HEK293T (cell line): ENCODE results near the gene LZTR1.
"Not testable (repeated sequence)": the region's sequence is repeated elsewhere in the genome, so short reads cannot be mapped to it uniquely, and the experiment has no call there.

Source experiments
- CTCF ChIA-PET: fragments of 350-600 bp; formaldehyde crosslinking; extraction: SDS; loops from one replicate; lab custom pipeline; 2021; ENCODE audit warnings: antibody characterized with exemption, inconsistent platforms; lab: Yijun Ruan, JAX
- POLR2A ChIA-PET: fragments of 350-600 bp; formaldehyde crosslinking; extraction: SDS; loops from one replicate; lab custom pipeline; 2020; ENCODE audit warnings: antibody characterized with exemption, inconsistent platforms; lab: Yijun Ruan, JAX
- DNase-seq: peaks from one replicate; pipeline ENCODE4 v3.0.0; 2012; ENCODE audit warnings: mixed read lengths; ENCODE audit errors: extremely low spot score
- ARNT ChIP-seq: fragments of 450-650 bp; IDR thresholded peaks from 2 replicates; pipeline ENCODE4 v1.6.1; 2017; ENCODE audit warnings: mild to moderate bottlenecking
- BHLHE40 ChIP-seq: fragments of 450-650 bp; IDR thresholded peaks from 2 replicates; pipeline ENCODE4 v1.6.1; 2016; ENCODE audit warnings: mild to moderate bottlenecking, moderate library complexity, borderline replicate concordance
- CTBP1 ChIP-seq: fragments of 450-650 bp; IDR thresholded peaks from 2 replicates; pipeline ENCODE4 v1.6.1; 2016; ENCODE audit warnings: borderline replicate concordance
- ELF4 ChIP-seq: fragments of 450-650 bp; IDR thresholded peaks from 2 replicates; pipeline ENCODE4 v1.6.1; 2017; ENCODE audit warnings: antibody characterized with exemption
- FOXA1 ChIP-seq: fragments of 450-650 bp; IDR thresholded peaks from 2 replicates; pipeline ENCODE4 v1.6.1; 2016; ENCODE audit warnings: mild to moderate bottlenecking
- FOXK2 ChIP-seq: fragments of 450-650 bp; IDR thresholded peaks from 2 replicates; pipeline ENCODE4 v1.6.1; 2016; ENCODE audit warnings: mild to moderate bottlenecking
- FOXM1 ChIP-seq: fragments of 450-650 bp; IDR thresholded peaks from 2 replicates; pipeline ENCODE4 v1.6.1; 2017; ENCODE audit warnings: mild to moderate bottlenecking, borderline replicate concordance
- HDGF ChIP-seq: fragments of 450-650 bp; IDR thresholded peaks from 2 replicates; pipeline ENCODE4 v1.6.1; 2017; ENCODE audit warnings: antibody characterized with exemption, borderline replicate concordance
- L3MBTL2 ChIP-seq: fragments of 450-650 bp; conservative IDR thresholded peaks from 2 replicates; pipeline ENCODE4 v1.6.1; 2016; ENCODE audit warnings: mild to moderate bottlenecking
- LEF1 ChIP-seq: fragments of 450-650 bp; IDR thresholded peaks from 2 replicates; pipeline ENCODE4 v1.6.1; 2017; ENCODE audit warnings: mild to moderate bottlenecking, borderline replicate concordance
- NFRKB ChIP-seq: fragments of 450-650 bp; IDR thresholded peaks from 2 replicates; pipeline ENCODE4 v1.6.1; 2016; ENCODE audit warnings: mild to moderate bottlenecking, moderate library complexity
- SP1 ChIP-seq: fragments of 450-650 bp; IDR thresholded peaks from 2 replicates; pipeline ENCODE4 v1.6.1; 2017
- SUZ12 ChIP-seq: fragments of 450-650 bp; IDR thresholded peaks from 2 replicates; pipeline ENCODE4 v1.6.1; 2016; ENCODE audit warnings: mild to moderate bottlenecking
- TARDBP ChIP-seq: fragments of 450-650 bp; IDR thresholded peaks from 2 replicates; pipeline ENCODE4 v1.6.1; 2016
- ZNF384 ChIP-seq: fragments of 450-650 bp; IDR thresholded peaks from 2 replicates; pipeline ENCODE4 v1.6.1; 2016
- TF ChIP-seq, protein P1 (sequence below): fragments of 450-650 bp; IDR thresholded peaks from 2 replicates; pipeline ENCODE4 v1.6.1; 2016

The LZTR1 gene

DNA sequence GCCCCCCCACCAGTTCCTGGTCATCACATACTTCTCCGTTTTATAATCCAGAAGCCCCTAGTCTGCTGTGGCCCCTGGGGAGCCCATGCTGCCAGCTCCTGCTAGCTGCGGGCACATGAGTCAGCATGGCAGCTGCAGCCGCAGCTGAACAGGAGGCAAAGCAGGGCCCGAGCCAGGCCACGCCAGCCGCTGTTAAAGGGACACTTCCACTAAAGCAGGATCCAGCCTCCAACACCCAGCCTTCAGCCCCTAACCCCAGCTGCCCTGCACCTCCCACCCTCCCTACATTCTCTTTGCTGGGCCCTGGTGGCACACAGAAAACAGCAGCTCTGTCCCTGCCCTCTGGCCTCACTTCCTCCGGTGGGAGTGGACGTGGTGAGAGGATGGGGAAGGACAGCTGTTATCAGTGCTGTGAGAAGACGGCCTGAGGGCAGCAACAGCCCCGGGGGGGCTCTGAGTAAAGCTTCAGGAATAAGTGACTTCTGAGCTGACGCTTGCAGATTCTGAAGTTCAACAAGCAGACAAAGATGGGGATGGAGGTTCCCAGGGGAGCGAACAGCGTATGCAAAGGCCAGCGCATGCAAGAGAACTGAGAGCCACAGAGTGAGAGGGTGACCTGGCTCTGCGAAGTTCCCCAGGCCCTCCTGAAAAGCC lies 63.0 kb downstream of the LZTR1 start:
- DNase-seq = no peak
- CTCF ChIA-PET = no interaction called here
- POLR2A ChIA-PET = interaction anchor here (1.4 to 2.1 kb wide), 3 partner anchors 43 to 63 kb away, joined by 5 to 7 read pairs (median 5); partner anchors contain the start of genes LZTR1 and THAP7
- TF ChIP-seq SP1 (no peak), ARNT (no peak), HDGF (no peak), FOXK2 (no peak), ELF4 (no peak), L3MBTL2 (no peak), TARDBP (no peak), BHLHE40 (no peak), NFRKB (no peak), ZNF384 (no peak), LEF1 (no peak), FOXA1 (no peak), SUZ12 (no peak), FOXM1 (no peak), CTBP1 (no peak)
- TF ChIP-seq, protein P1, sequence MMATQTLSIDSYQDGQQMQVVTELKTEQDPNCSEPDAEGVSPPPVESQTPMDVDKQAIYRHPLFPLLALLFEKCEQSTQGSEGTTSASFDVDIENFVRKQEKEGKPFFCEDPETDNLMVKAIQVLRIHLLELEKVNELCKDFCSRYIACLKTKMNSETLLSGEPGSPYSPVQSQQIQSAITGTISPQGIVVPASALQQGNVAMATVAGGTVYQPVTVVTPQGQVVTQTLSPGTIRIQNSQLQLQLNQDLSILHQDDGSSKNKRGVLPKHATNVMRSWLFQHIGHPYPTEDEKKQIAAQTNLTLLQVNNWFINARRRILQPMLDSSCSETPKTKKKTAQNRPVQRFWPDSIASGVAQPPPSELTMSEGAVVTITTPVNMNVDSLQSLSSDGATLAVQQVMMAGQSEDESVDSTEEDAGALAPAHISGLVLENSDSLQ = no peak

DNA sequence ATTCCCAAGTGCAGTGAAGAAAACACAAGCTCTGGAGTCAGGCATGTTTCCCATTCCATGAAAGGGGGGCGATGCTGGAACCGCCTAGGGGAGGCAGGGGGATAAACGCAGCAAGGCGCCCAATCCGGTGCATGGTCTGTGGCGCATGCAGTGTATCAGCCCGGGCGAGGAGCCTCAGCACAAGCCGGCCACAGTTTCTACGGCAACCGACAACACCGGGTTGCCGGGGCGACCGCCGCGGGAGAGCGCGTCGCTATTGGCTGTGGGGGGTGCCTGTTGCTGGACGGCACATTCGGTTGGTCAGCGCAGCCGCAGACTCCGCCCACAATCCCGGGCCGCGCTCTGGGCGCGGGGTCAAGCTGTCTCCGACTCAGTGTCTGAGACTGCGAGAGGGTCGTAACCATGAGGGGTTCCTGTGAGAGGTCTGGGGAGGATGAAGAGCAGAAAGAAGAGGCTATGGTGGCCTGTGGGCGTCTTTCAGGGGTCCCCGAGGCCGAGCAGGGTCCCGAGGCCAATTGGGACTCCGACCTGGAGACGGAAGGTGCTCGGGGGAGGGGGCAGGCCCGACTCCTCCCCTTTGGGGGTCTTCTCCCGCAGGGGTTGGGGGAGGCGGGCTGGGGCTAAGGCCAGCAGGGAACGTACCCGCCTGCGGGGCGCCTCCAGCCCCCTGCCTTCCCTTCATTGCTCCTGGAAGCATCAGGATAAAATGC lies 63.6 kb downstream of the LZTR1 start, which contains the start of gene LRRC74B:
Gene LRRC74B, plus strand, starts transcription at position 362 of the 710 bp plus-strand sequence. Its CDS starts 41 bp downstream, at position 403.
- POLR2A ChIA-PET = interaction anchor here (0.9 to 2.1 kb wide), 4 partner anchors 9 to 63 kb away, joined by 3 to 7 read pairs (median 5); partner anchors contain the start of genes LZTR1 and THAP7

DNA sequence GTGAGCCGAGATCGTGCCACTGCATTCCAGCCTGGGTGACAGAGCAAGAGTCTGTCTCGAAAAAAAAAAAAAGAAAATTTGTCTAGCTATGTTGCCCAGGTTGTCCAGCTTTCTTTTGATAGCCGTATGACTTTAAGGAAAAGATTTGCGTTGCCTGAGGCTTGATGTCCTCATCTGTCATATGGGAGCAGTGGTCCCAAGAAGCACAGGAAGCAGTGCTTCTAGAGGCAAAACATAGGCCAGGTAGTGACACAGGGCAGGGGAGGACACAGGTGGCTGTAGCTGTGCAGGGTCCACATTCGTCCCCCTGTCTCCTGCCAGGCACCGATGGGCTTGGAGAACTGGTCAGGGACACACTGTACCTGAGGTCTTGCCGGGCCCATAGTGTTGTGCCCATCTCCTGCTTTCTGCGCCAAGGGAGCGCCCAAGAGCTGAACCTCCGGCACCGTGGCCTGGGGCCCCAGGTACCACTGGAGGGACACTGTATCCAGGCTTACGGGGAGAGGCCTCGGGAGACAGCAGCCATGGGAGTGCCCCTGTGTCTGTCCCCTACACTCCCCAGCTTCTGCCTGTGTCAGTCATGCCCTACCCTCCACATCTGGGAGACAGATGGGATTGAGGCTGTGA lies 65.1 kb downstream of the LZTR1 start:
- DNase-seq = no peak
- ChIA-PET CTCF (interaction anchor here (0.9 kb wide), 1 partner anchor 26 kb away, joined by 5 read pairs; no protein-coding TSS in a partner anchor), POLR2A (no interaction called here)
- TF ChIP-seq BHLHE40 (no peak), LEF1 (no peak), FOXA1 (no peak), ELF4 (no peak), NFRKB (no peak), ZNF384 (no peak), ARNT (no peak), FOXK2 (no peak), HDGF (no peak), FOXM1 (no peak), CTBP1 (no peak), L3MBTL2 (no peak), TARDBP (no peak), SUZ12 (no peak)
- TF ChIP-seq, protein P1 = no peak

More for the DNA sequence above, 63.6 kb downstream of the LZTR1 start, which contains the start of gene LRRC74B:
- DNase-seq = peak; percentile 98
- no peak for TF ChIP-seq LEF1
- TF ChIP-seq, protein P1 = peak; percentile 99
- CTCF ChIA-PET = interaction anchor here (0.7 to 1.0 kb wide), 2 partner anchors 25 to 82 kb away, joined by 3 to 6 read pairs; no protein-coding TSS in a partner anchor

DNA sequence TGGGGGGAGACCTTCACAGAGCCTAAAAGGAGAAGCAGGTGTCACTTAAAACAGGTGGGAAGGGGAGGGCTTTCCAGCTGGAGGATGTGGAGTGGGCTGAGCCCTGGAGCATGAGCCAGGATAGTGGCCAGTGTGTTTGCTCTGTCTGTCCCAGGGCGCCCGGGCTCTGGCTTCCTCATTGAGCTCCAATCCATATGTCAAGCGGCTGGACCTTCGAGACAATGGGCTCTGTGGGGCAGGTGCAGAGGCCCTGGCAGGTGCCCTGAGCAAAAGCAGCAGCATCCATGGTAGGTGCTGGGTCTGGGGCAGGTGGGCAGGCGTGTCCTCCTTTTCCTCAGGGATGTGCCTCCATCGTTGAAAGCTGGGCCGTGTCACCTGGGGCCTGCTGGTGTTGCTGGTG lies 65.6 kb downstream of the LZTR1 start:
- POLR2A ChIA-PET = no interaction called here

DNA sequence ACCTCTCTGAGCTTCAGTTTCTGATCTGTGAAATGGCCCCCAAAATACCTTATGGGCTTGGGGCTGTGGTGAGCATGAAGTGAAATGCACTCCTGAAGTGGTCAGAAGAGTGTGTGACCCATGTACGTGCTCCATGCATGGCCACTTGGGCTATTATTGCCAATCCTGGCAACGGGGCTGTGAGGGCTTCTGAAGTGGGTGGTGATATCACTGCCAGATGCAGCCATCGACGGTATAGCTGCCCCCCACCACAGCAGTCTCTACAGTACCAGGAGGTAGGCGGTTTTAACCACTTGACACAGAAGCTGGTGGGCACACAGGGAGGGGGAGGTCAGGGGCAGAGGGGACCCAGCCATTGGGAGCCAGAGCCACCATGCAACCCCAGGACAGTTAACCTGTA lies 66.4 kb downstream of the LZTR1 start:
- CTCF ChIA-PET, POLR2A ChIA-PET, DNase-seq: not testable (repeated sequence)

More for the DNA sequence above, 65.6 kb downstream of the LZTR1 start:
- TF ChIP-seq FOXK2 (no peak), FOXM1 (no peak), L3MBTL2 (no peak), ARNT (no peak), ELF4 (no peak), ZNF384 (no peak), NFRKB (no peak), SUZ12 (no peak)
- TF ChIP-seq, protein P1 = no peak
- CTCF ChIA-PET = interaction anchor here (0.9 kb wide), 1 partner anchor 27 kb away, joined by 5 read pairs; no protein-coding TSS in a partner anchor
- DNase-seq = no peak
